Dermis blood vessel endothelial cell (primary cell): ENCODE measurements around the gene DBR1. TPM values are rescaled to one million over a fixed set of nuclear protein-coding genes. Genes with fewer than 3 reads are reported as not detected.

ENCODE experiments used
- DNase-seq: peaks from one replicate; pipeline ENCODE4 v3.0.0; 2010
- total RNA-seq: library from RNA; depleted of rRNA; stranded (reverse); fragments of >200 nt; gene quantifications from 2 replicates; pipeline ENCODE4 v1.2.3, GENCODE V29; 2014

Gene DBR1
- total RNA-seq, 1 donor from 2014 or later, result 16.0 TPM

GRCh38 chr3:138119423-138119766 is 55.3 kb downstream of the DBR1 start:
- DNase-seq, result no peak

- peak; percentile 85 for DNase-seq
These were observed 55.9 kb downstream of the DBR1 start for GRCh38 chr3:138118612-138119422.

DNA sequence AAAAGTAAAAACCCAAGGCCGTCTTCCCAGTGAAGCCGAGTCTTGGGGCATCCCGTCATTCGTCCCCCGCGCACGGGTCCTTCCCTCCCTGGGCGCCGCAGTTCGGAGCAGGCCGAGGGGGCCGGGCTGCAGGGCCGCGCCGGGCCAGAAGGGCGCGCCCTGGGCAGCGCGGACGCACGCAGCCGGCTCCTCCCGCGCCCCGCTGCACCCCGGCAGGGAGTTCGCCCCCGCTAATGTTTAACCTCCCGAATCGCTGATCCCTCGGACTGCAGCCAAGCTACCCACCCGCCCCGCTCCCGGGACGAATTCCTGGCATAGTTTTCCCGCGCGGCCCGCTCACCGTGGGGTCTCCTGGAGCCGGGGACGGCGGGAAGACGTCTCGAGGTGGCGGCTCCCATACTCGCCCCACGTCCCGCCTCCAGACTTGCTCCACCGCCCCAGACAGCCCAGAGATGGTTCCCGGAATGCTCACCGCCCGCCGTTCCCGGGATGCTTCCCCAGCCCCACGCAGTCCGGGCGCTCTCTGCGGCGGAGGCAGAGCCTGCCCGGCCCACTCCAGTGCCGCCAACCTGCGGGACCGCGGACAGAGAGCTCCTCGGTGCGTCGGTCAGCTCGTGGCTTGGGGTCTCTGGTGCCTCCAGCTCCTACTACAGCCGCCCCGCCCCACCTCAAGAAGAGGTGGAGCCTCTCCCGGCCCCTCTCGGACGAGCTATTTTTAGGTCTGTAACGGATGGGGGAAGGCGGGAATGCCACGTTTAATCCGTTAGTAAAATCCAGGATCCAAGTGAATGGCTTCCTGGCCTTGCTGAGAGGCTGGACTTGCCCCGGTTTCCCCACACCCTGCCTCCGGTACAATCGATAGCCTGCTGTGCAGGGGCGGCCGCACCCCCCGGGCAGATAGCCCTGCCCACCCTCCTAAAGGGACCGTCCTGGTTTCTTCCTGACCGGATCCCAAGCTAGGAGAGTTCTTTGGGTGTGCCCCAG is 59.4 kb downstream of the DBR1 start, which contains the start of gene DZIP1L:
TSS of gene DZIP1L (minus strand) at position 621 of the 984 bp plus-strand sequence. CDS start 11,637 bp downstream, outside the sequence.
- peak; percentile 68 for DNase-seq

- DNase-seq, result peak; percentile 11
These were observed 60.2 kb downstream of the DBR1 start for GRCh38 chr3:138114431-138114918.

DNA sequence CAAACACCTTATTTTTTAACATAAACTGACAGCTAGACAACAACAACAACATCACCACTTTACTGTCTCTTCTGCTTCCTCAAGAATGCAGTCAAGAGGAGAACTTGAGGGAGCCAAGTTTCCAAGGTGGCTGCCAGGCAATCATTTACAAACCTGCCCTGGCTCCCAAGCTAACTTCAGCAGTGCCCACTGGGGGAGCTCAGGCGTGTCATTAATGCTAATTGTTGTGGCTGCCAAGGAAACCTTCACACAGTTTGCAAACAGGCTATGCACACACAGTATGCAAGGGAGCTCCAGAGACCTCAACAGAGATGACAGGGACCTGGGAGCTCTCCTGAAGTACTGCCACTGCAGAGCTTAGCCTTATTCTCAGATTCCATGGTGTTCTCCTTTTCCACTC is 61.4 kb downstream of the DBR1 start:
- no peak for DNase-seq

DNA sequence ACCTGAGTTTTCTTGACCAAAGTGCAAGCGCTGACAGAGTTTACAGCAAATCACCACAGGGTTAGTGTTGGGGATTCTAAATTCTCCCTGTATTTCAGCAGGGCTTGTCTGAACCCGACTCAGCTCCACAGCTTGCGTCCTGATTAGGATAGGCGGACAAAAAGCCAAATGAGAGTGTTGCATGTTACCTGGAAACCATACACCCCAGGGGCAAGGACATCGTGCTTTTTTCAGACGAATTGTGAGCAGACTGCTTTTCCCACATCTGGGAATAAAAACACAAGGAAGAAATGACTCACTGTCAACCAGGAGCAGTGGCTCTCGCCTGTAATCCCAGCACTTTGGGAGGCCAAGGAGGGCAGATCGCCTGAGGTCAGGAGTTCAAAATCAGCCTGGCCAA is 62.4 kb downstream of the DBR1 start:
- no peak for DNase-seq

Other genes starting within 250 kb of the DBR1 start
- not detected in 2 replicates for gene CLDN18, start 164.8 kb downstream of the DBR1 start, total RNA-seq
- gene DZIP1L, start 59.3 kb downstream of the DBR1 start, total RNA-seq, result 2.4 and 4.6 TPM in 2 replicates
- not detected in 2 replicates for gene A4GNT, start 42.5 kb downstream of the DBR1 start, total RNA-seq
- 54.5 and 59.6 TPM in 2 replicates for gene ARMC8, start 12.4 kb upstream of the DBR1 start, total RNA-seq
- not detected in 2 replicates for gene NME9, start 154.9 kb upstream of the DBR1 start, total RNA-seq
- 6.8 and 11.5 TPM in 2 replicates for gene MRAS, start 173.7 kb upstream of the DBR1 start, total RNA-seq